GM19463 (cell line): ENCODE measurements around the gene UNC5B.

ENCODE experiments used
- ATAC-seq: cut with Tn5 transposase; IDR thresholded peaks from one replicate; pipeline ENCODE4 v1.9.1; 2021; ENCODE audit warnings: mild to moderate bottlenecking, moderate library complexity; ENCODE audit not compliant: unreplicated experiment

Gene UNC5B

DNA sequence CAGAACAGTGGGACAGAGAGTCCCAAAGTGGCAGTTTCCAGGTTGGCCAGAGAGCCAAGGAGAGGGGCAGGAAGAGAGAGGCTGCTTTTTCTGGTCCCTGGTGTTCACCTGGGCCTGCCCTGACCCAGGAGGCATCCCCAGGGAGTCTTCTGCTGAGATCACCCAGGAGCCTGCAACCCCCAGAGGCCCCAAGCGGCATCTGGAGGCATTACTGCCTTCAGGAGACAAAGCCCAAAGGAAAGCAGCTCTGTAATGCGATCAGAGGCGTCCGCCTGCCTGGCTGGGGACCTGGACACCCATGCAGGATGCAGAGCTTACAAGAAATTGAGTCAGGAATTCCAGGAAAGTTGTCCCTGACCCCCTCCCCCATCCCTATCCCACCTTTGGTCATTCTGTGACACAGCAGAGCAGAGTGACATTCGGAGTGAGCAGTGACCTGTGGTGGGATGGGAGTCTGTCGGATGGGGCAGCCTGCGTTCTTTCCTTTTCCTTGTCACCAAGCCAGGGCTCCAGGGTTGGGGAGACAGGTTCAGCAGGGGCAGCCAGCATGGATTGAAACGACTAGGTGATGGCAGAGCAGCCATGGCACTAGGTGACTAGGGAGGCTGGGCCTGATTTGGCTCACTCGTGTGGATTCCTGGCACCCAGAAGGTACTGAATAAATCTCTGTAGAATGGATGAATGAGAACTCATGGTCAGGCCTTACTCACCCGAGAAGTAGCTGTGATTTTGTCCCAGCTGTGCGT is 10.4 kb downstream of the UNC5B start:
- no peak for ATAC-seq

DNA sequence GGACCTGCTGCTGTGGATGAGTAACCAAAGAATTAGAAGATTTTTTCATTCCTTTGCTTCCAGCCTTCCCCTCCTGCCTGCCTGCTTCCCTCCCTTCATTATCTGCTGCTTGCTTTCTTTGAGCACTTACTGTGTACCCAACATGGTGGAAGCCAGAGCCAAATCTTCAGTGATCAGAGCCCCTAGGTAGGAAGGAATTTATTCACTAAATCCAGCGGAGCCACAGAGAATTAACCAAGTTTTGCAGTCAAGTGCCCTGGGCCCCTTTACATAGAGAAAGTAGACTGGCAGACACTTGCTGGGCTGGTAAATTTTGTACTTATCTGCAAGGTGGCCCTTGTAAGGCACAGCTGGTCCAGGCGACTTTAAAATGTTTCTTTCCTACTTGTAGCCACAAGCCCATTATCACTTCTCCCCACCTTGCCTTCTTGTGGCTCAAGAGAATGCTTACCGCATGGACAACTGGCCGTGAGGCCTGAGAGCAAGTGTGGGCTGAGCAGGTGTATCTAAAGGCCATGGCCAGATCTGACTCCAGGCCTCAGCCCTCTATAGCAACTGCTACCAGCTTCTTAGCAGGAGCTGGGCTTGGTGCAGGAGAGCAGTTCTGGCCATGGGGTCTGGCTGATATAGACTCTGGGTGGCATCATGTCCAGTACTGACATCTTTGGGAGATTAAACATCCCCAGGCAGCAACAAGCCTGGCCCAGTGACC is 11.1 kb downstream of the UNC5B start:
- ATAC-seq: no peak

DNA sequence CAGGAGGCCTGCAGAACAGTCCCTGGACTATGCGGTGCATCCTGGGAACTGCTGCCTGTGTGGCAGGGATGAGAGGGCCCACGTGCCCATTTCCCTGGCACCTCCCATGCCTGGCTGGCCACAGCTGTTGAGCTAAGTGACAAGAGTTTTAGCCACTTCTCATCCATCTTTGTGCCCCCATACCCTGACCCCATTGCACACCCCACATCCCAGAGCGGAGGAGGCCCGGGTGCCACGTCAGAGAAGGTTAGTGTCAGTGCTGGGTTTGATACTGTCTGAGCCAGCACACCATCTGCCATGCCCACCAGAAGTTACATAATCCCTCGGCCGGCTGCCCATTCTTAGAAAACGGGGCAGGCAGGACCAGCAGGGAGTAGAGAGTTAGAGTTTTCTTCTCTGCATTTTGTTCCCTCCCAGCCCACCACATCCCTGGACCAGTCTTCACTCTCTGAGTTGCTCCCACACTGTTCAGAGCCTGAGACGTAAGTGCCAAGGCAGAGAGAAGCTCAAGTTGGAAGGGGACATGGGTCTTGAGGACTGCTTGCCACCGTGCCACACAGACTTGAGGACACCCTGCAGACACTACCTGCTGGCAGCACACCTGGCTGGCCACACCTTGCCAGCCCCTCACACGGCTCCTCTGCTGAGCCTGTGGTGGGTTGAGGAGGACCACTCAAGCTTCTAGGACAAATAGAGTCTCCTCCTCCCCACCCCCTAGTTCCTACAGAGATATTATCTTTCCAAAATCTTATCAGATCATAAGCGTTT is 13.1 kb downstream of the UNC5B start:
- ATAC-seq: no peak

DNA sequence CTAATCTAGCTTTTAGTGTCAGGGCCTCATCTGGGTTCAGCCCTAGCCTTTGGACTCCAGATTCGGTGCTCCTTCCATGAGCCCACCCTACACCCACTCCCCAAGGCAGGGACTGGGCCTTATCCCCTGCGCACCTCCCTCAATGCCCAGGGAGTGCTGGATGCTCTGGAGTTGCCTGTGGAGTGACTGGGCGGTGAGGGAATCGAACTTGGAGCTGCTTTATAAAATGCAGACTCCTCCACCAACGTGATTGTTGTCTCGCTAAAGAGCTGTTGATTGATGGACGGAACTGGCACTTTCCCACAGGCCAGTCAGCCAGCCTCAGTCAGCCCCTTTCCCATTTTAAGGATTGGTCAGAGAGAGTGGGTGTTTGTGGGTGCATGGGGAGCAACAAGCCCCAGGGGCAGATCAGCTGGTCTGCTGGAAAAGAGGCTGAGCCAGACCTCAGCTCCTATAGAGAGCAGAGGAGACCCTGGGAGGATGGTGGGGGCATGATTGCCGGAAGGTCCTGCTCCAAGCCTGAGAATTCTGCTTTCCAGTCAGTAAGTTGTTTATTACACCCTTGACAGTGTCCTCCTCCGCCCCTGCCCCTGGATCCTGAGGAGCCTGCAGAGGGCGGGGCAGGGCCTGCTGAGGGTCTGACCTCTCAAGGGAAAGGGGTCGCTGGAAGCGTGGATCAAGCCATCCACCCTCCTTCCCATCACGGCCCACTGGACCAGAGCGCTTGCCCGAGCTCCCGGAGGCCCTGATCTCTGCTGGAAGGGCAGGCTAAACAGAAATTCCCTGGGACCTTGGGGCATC is 16.7 kb downstream of the UNC5B start:
- ATAC-seq: no peak

DNA sequence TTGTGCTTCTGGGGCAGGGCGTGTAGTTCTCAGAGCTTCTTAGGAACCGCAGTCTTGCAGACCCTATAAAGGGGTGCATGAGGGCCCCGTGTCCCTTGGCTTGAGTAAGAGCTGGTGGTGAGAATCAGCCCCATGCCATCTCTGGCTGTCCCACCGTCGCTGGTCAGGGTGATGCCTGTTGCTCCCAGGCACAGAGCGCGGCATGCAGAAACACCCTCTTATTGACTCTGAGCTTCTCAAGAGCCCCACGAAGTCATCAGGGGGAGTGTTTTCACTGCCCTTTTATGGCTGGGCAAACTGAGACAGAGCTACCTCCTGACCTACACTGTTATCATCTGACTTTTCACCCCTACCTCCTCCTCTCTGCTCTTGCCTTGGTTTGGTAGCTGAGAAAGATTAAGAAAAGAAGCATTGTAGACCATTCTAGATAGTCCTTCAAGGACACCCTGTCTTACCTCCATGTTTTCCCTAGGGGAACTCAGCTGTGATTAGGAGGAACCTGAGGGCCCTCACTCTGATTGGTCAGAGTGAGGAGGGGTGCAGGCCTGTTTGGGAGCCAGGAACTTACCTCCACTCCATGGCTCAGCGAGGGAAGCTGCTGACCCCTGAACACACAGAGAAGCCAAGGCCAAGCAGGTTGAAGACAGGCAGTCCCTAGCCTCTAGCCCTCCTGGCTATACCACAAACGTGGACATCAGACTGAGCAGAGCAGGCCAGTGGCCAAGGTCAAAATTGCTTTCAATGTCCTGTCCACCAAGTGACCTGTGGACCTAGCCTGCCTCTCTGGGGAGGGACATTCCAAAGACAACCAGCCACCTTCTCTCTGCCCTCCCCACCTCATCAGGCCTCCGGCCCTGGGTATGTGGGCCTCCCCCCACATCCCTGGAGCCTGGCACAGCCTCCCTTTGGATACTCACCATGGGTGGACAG is 17.6 kb downstream of the UNC5B start:
- ATAC-seq: no peak

DNA sequence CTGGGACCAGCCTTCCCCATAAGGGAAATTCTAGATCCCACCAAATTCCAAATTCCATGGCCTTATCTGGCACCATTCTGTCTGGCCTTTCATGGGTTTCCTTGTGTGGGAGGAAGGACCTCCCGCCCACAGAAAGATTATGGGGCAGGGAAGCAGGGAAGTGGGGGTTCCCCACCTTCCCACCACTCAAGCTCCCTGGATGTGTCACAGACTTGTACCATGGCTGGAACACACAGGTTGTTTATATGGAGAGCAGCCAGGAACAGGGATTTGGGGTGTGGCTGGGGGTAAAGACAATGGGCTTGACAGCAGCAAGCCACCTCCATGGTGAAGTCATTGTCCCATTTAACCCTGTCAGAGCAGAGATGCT is 18.3 kb downstream of the UNC5B start:
- no peak for ATAC-seq

DNA sequence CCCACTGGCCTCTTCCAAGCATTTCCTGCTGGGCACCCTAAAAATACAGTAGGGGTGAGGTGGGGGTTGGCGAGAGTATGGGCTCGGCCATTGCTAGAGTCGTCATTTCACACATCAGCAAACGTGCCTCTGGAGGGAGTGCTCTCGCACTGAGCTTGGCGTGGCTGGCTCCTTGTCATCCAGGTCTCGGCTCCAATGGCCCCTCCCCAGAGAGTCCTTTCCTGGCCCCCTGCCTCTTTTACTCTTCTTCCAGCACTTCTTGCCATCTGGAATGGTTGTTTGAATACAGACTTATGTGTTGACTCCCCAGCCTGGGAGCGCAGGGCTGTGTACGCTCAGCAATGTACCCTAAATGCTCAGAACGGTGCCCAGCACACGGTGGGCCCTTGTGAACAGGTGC is 18.8 kb downstream of the UNC5B start:
- no peak for ATAC-seq

DNA sequence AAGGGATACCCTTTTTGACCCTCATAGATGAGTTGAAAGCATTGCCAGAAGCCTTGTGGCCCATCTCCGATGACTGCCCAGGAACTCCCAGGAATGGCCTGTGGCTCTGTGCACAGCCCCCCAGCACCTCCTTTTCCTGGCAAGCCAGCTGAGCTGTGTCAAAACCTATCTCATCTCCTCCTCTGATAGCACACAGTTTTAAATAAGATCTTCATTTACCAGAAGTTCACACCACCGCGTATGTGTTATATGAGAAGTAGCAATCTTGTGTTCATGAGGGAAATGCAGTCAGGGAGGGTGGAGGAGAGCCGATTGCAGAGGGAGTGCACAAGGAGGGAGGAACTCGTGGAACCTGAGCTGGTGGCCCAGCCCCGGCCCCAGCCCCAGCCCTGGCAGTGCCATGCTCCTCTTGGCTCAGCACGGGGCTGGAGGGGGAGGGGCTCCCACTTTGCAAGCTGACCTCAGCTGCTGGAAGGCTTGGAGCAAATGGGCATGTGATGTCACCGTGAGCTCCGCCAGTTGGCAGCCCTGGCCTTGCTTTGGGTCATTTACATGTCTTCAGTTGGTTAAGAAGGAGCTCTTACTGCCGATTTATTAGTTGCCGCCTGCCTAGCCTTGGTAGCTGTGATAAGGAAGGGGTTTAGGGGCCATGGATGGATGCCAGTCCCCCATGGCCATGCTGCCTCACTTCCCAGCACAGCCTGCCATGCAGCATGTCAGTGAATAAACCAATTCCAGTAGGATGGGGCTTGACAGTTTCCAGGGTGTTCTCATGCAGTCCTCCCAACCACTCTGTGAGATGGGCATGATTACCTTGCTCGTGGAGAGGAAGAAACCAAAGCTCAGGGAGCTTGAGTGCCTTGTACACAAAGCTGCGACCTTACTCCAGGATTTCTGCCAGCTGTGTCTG is 20.0 kb downstream of the UNC5B start:
- no peak for ATAC-seq

DNA sequence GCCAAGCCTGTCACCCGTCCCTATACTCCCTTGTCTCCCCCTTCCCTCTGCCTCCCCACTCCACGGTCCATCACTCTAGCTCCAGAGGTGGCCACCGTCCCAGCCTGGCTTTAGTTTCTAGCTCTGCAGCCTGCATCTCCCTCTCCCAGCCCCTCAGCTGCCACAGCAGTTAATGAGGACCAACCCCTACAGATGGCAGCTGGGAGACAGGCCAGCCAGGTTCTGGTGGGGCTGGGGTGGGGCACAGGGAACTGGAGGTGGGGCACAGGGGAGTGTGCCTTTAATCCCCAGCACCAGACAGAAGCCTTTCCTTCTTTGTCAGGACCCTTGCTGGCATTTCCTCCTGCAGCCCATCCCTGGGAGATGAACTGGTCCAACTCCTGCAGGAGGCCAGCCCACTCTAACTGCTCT is 21.1 kb downstream of the UNC5B start:
- ATAC-seq: no peak

DNA sequence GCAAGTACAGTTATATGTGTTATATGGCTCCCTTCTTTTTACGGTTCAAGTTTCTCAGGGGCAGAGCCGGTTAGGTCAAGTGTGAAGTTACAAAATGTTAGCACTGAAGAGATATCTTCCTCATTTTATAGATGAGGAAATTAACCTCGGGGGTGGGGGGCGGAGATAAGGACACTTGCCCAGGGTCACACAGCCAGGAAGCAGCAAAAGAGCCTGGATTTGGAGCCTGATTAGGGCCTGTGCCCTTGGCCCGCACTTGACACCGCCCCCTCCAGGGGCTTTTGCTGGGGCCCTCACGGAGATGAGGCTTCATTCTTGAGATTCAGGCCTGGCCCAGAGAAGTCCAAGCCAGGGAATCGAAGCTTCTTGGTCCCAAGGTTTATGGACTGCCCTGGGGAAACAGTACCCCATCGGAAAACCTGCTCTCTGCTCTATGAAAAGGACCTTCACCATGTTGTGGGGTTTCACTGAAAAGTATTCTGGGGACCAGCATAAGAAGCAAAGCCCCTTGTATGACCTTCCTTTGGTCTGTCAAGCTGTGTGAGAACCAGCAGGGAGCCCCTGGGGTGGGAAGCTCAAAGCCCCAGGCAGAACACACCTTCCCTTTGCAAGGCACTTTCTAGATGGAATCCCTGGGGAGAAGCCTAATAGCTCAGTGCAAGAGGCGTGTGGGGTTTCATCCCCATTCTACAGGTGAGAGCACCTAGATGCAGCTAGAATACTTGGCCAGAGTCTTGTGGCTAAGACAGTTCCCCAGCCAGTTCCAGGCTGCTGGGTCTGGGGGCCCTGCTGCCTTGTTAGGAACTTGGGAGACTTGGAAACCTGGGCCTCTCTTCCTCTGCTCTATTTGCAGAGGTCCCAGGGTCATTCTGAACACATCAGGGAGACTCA is 21.9 kb downstream of the UNC5B start:
- no peak for ATAC-seq

DNA sequence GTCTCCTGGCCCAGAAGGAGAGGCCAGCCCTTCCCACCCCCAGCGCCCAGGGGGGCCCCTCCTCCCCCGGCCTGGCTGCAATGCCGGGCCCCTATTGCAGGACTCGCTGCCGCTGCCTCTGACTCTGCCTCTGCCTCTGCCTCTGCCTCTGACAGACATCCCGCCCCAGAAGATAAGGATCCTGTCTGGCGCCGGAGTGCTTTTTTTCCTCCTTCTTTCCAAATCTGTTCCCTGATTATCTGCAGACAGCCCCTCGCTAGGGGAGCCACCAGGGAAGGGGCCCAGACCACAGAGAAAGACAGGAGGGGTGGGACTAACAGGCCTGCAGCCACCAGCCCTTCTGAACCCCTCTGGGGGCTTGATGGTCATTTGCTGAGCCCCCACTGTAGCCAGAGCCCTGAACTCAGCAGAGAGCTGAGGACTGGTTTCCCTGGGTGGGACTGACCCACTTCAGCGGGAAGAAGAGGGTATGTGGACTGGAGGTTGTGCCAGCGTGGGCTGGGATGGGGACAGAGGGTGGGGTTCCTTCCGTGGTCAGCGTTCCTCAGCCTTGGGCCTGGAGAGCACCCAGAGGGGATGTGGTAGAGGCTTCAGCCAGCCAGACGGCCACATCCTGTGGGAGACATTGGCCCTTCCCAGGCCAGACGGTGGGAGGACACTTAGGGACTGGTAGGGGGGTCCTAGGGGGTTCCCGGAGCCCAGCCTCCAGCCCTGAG is 22.8 kb downstream of the UNC5B start:
- no peak for ATAC-seq

DNA sequence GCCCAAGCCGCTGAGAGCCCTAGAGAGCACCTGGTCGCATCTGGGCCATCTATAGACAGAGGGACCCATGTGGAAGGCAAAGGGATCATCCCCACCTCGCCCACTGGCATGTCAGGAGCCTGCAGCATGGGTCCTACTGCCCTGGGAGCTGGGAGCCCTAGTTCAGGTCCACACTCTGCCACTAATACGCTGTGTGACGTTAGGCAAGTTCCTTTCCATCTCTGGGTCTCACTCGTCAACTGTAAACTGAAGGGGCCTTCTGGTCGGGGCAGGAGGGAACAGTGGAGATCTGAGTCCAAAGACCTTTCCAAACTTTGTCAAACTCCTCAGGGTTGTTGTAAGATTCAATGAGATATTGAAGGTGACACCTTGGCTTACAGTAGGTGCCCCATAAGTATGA is 23.4 kb downstream of the UNC5B start:
- ATAC-seq: no peak

DNA sequence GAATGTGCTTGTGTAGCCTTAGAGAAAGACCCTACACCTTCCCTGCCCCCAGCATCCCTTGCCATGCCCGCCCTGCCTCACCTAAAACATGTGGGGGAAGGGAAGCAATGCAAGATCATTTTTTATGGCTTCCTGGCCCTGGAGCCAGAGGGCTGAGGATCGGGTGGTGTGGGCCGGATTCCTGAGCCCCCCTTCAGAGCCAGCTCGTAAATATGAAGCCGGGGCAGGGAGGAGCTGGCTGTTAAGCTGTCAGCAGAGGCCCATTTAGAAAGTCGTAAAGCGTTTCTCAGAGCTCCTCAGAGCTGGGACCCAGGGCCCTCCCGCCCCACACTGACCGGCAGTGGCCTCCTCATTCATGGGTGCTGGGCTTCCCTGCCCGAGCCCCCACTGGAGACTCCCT is 23.9 kb downstream of the UNC5B start:
- no peak for ATAC-seq

DNA sequence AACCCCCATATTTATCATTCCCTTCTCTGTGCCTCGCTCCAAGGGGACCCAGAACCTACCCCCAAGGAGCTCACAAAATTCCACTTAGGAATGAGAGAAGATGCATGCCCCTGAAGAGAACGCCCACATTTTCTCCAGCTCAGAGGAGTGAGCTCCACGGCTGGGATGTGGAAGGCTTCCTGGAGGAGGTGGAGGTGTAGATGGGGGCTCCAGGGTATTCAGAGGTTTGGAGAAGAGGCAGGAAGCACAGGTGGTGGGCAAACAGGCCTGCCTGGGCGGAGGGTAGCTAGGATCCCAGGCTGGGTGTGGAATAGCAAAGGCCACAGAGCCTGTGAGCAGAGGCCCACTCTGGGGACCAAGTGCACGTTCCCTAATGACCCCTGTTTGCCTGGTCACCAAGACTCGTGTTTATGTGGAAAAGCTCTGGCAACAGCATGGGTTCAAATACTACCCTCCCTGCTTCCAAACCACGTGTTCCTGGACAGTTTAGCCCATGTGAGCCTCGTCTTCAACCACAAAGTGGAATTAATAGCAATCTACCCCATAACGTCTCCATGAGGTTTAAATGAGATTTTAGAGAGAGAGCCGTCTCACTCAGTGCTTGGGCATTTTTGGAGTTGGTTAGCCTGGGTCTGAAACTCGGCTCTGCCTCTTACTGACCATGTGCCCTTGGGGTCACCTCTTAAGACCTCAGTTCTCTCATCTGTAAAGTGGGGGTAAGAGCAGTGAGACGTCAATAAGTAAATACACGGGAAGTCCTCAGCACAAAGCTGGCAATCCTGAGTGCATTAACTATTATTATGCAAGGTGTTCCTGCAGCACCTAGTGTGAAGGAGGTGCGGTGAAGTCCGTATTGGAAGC is 24.7 kb downstream of the UNC5B start:
- no peak for ATAC-seq

DNA sequence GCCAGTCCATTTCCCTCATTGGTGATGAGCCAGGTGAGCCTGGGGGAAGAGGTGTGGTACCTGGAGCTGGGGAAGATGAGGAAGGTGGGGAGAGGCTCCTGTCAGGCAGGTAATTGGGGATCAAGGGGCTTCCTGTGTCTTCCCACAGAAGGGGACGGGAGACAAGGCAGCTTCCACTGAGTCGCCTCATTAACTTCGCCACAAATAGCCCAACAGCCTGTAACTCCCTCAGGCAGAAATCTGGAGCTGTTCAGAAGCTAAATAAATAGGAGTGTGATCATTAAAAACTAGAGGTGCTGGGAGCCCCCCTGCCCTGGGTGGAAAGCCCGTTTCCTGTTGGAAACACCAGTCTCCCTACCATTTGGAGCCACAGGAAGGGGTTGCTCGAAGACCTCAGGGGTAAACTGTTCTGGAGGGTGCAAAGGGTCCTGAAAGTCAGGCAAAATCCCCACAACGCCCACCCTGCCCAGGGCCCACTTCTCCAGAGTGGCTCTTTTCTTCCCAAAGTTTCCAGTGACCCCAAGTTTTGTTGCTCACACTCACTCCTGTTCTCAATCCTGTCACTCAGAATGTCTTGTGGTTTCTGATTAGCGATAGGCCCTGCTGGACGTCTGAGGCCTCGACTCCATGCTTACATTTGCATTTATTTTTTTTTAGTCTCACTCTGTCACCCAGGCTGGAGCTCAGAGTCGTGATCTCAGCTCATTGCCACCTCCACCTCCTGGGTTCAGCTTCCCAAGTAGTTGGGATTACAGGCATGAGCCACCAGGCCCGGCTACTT is 25.7 kb downstream of the UNC5B start:
- no peak for ATAC-seq

DNA sequence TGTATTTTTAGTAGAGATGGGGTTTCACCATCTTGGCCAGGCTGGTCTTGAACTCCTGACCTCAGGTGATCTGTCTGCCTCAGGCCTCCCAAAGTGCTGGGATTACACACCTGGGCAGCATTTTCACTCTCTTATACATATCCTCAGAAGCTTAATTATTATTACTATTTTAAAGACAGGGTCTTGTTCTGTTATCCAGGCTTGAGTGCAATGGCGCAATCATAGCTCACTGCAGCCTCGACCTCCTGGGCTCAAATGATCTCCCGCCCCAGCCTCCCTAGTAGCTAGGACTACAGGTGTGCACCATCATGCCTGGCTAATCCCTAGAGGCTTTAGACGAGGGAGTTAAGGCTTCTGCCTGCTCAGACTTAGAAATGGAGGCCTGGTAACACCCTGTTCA is 26.3 kb downstream of the UNC5B start:
- ATAC-seq: no peak
